DMS53 (cell line): ENCODE measurements around the gene FGFBP1.

Experiments
- DNase-seq: peaks from one replicate; lab custom pipeline; 2025; lab: John Stamatoyannopoulos, UW

The FGFBP1 gene

DNA sequence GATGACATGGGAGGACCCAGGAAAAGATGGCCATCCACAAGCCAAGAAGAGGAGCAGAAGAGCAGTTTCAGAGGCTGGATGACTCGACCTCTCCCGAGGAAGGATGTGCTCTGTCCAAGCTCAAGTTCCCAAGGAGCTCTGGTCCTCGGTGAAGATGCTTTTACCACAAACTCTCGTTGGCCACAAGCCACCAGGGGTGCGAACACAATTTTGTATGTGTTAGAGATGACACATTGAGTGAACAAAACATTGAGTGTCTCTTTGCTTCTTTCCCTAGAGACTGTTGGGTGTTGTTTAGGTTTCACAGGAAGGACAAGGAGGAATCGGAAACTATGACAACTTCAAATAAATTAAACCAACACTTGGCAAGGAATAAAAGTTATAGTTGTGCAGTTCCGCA lies 26.3 kb downstream of the FGFBP1 start:
- DNase-seq, result no peak

DNA sequence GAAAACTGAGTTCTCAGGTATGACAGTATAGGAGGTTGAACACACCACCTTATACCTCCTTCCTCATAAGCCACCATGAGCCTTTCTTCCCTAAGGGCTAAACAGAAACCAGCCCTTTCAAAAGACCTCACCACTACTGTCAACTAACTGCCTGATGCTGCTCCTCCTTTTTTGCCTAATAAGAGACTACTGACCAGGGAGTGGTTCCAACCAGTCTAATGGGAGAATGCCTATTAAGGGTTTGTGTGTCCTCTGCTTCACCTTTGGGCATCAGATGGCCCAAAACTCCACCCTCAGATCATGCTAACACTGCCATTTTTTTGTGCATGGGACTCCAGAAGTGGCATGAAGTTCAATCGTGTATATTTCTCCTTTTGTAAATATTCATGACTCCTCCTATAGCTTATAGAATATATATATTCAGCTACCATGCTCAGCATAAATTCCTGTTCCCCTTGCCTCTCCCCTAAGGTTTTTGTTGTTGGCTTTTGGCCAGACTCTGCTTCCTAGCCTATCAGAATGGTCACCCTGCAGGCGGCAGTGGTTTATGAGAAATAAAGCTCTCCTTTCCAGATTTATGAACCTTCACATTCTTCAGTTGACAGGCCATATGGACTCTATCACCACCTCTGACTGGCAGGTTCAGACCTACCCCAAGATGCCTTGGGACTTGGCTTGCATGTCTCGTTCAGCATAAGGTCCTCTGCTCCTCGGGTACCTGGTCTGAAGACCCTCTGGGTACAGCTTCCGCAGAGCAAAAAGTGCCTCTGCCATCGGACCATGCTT lies 28.2 kb downstream of the FGFBP1 start:
- DNase-seq, result no peak

GRCh38 chr4:15907430-15907829 lies 31.1 kb downstream of the FGFBP1 start:
- DNase-seq, result no peak

GRCh38 chr4:15906020-15906443 lies 32.5 kb downstream of the FGFBP1 start:
- DNase-seq, result peak; percentile 99

DNA sequence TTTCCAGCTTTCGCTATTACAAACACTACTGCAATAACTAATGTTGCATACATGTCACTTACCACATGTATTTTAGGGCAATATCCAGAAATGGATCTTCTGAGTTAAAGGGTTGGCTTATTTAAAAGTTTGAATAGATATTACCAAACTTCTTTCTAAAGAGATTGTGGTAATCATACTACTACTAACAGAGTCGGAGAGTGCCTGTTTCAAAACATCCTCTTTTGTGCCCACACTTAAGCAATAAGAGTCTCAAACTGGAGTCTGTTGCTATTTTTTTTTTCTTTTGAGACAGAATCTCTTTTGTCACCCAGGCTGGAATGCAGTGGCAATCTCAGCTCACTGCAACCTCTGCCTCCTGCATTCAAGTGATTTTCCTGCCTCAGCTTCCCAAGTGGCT lies 35.8 kb downstream of the FGFBP1 start:
- DNase-seq, result no peak

DNA sequence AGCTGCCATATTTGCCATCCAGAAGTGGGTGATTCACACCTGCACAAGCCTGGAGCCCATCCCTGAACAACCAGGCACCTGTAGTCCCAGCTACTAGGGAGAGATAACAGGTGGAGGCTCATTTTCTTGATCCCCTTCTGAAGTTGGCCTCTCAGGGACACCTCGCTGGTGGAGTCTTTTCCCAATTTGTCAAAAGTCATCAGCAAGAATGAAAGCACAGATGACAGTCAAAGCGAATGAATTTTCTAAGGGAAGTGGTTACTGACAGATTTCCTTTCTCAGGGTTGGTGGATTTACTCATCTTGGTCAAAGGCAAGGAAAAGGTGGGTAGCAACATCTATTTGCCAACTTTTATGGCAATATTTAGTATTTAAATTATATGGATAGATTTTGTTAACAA lies 36.5 kb downstream of the FGFBP1 start:
- peak; percentile 79 for DNase-seq

DNA sequence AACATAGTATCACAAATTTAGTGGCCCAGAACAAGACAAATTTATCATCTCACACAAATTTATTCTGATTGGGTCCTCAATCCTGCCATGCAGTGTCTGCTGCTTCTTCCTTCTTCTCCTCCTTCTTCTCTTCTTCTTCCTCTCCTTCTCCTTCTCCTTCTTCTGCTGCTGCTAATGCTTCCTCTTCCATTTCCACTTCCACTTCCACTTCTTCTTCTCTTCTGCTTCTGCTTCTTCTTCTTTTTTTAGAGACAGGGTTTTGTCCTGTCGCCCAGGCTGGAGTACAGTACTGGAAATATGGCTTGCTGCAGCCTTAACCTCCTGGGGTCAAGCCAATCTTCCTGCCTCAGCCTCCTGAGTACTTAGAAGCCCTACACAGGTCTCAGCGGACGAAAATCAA lies 37.5 kb downstream of the FGFBP1 start:
- DNase-seq, result no peak

DNA sequence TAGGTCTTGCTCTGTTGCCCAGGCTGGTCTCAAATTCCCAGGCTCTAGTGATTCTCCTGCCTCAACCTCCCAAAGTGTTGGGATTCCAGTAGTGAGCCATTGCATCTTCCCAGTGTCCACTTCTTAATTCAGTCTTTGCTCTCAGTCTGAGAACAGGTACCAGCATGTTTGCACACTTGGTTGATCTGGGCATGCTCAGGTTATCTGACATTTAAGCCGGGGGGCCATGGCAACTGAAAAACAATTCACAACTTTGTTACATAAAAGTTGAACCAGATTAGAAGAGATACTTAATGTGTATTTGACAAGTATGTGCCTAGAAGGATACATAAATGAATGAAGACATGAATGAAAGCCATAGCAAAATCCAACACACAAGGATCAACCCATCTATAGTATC lies 39.0 kb downstream of the FGFBP1 start:
- no peak for DNase-seq

DNA sequence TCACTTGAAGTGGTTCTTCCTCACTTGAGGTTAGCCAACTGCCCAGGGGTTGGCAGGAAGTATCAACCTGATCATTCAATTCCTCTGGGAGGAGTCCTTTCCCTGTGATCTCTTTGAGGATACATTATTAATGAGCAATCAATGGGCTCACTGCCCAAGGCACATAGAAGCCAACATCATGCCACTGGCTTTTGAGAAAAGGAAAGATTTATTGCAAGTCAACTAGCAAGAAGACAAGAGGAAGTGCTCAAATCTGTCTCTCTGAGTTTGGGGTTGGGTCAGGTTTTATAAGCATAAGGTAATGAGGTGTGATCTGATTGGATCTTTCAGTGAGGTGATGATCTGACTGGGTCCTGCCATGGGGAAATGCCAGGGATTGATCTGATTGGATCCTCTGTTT lies 39.6 kb downstream of the FGFBP1 start:
- DNase-seq, result no peak

- peak; percentile 21 for DNase-seq
Observed at GRCh38 chr4:15897577-15897976, 41.0 kb downstream of the FGFBP1 start.

GRCh38 chr4:15894921-15895916 lies 43.3 kb downstream of the FGFBP1 start:
- DNase-seq, result peak; percentile 28

GRCh38 chr4:15894393-15894792 lies 44.1 kb downstream of the FGFBP1 start:
- DNase-seq, result peak; percentile 28

DNA sequence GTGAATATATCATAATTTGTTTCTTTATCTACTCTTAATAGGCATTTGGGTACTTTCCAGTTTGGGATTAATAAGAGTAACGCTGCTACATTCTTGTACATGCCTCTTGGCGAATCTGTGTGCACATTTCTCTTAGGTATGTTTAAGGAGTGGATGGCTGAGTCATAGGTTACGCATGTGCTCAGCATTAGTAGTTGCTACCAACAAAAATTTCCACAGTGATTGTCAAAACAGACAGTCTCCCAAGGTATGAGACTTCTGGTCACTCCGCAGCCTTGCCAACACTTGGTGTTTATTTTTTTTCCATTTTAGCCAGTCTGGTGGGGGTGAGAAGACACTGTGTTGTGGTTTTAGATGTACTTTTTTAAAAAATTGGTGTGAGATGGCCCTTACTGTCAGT lies 44.6 kb downstream of the FGFBP1 start:
- peak; percentile 85 for DNase-seq

- no peak for DNase-seq
Observed at GRCh38 chr4:15891312-15891711, 47.2 kb downstream of the FGFBP1 start.

- no peak for DNase-seq
Observed at GRCh38 chr4:15890246-15890829, 48.2 kb downstream of the FGFBP1 start.

- no peak for DNase-seq
Observed at GRCh38 chr4:15888515-15888914, 50.0 kb downstream of the FGFBP1 start.
